ENCODE data around the gene MALT1. TPM values are rescaled to one million over a fixed set of nuclear protein-coding genes. Genes with fewer than 3 reads are reported as not detected.

The MALT1 gene
- total RNA-seq, 4 donors from 2014 or later, result 18.3 to 27.5 (median 22.6) TPM

DNA sequence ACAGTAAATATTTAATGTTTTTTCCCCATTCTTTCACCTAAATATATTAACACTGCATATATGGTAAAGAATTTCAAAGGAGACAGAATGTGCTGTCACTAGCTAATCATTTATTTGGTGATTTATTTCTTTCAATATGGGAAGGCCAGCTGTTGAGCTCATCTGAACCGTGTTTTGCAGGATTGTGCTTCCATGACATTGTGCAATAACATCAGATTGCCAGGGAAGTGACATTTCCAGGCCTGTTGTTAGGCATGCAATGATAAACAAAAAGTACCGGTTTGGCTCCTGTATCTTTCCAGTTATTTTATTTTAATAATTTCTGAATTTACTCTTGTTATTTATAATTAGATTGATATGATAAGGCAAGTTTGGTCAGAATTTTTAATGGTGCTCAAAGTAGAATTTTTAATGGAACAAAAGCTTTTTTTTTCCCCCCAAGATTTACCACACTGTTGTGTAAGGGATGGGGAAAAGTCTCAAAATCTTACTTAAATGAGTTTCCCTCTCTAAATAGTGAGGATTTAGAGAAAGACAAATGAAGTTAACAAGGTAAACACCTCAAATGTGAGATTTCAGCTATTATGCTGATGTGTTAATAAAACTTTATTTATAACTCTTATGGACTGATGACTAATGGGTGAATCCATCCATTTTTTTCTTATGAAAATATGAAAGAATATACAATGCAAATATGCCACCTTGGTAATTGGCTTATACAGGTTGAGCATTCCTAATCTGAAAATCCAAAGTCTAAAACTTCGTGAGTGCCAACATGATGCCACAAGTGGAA lies 52.7 kb downstream of the MALT1 start:
- Histone ChIP-seq H3K36me3 (peaks cover 0 to 30% (median 4%) of the 10 kb centered on the region in 4 donors), H3K27ac (replicated peaks in 1 of 4) (no peak overlapping the region), H3K4me1 (no peaks in the 10 kb centered on the region), H3K27me3 (no peaks in the 10 kb centered on the region), H3K9me3 (no peaks in the 10 kb centered on the region), H3K4me3 (no peak overlapping the region)
- WGBS, result 65% methylated on average over 3 of the region's 3 CpGs
- DNase-seq (ENCODE audit: extremely low spot score), result no peak
- TF ChIP-seq, protein P1, sequence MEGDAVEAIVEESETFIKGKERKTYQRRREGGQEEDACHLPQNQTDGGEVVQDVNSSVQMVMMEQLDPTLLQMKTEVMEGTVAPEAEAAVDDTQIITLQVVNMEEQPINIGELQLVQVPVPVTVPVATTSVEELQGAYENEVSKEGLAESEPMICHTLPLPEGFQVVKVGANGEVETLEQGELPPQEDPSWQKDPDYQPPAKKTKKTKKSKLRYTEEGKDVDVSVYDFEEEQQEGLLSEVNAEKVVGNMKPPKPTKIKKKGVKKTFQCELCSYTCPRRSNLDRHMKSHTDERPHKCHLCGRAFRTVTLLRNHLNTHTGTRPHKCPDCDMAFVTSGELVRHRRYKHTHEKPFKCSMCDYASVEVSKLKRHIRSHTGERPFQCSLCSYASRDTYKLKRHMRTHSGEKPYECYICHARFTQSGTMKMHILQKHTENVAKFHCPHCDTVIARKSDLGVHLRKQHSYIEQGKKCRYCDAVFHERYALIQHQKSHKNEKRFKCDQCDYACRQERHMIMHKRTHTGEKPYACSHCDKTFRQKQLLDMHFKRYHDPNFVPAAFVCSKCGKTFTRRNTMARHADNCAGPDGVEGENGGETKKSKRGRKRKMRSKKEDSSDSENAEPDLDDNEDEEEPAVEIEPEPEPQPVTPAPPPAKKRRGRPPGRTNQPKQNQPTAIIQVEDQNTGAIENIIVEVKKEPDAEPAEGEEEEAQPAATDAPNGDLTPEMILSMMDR (IDR thresholded peaks at IDR 0.05), result no peak
- TF ChIP-seq EP300 (IDR thresholded peaks at IDR 0.05) (no peak), POLR2A (IDR thresholded peaks at IDR 0.05; ENCODE audit: low read depth) (no peak), POLR2AphosphoS5 (IDR thresholded peaks at IDR 0.05) (no peak)
- intact Hi-C loops (cut with DNase I), result no loop called here

DNA sequence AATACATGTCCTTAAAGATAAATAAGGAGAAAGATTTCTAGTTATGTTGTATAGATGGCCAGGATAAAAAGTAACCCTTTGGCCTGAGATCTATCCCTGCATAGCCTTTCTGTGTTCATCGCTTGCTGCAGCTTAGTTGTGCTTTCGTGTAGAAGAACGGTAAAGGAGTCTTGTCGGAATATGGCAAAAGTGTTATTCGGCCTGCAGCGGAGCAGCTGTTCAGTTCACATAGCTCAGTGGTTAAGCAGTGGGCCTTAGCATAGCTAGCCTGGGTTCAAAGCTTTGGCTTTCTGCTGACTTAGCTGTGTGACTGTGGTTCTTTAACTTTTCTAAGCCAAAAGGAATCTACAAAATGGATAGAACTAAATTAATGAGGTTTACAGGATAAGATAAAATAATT lies 55.4 kb downstream of the MALT1 start:
- Histone ChIP-seq H3K27ac (replicated peaks in 1 of 4) (no peak overlapping the region), H3K9me3 (no peaks in the 10 kb centered on the region), H3K27me3 (no peaks in the 10 kb centered on the region), H3K36me3 (peaks cover 0 to 19% (median 4%) of the 10 kb centered on the region in 4 donors), H3K4me3 (no peak overlapping the region), H3K4me1 (no peaks in the 10 kb centered on the region)
- WGBS, result 95% methylated on average over 6 of the region's 6 CpGs
- intact Hi-C loops (cut with DNase I), result no loop called here
- no peak for TF ChIP-seq POLR2AphosphoS5 (IDR thresholded peaks at IDR 0.05)
- TF ChIP-seq, protein P1 (IDR thresholded peaks at IDR 0.05), result no peak
- no peak for TF ChIP-seq POLR2A (IDR thresholded peaks at IDR 0.05; ENCODE audit: low read depth)
- no peak for TF ChIP-seq EP300 (IDR thresholded peaks at IDR 0.05)
- no peak for DNase-seq (ENCODE audit: extremely low spot score)

DNA sequence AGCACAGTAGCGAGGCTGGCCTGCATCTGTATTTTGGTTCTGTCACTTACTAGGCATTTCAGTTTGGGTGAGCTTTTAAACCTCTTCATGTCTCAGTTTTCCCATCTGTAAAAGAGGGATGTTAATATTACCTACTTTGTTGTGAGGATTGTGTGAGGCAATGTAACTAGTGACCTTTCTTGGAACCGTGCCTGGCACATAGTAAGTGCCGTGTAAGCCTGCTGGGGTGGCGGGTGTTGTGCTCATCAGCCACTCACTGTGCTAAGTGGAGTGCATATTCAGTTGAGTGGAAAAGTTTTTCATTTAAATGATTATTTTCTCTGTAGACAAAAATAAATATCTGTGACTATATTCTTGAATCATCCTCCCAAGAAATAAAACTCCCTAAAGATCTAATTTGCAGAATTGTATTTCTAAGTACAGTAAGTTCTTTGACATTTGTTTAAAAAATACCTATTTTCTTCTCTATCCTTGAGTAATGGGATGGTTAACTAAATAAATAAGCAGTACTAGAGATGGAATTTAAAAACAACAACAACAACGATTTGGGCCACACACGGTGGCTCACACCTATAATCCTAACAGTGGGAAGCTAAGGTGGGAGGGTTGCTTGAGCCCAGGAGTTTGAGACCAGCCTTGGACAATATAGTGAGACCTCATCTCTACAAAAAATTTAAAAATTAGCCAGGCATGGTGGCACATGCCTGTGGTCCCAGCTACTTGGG lies 56.7 kb downstream of the MALT1 start:
- Histone ChIP-seq H3K9me3 (no peaks in the 10 kb centered on the region), H3K4me3 (no peak overlapping the region), H3K27ac (replicated peaks in 1 of 4) (no peak overlapping the region), H3K36me3 (peaks cover 0 to 22% (median 5%) of the 10 kb centered on the region in 4 donors), H3K4me1 (no peaks in the 10 kb centered on the region), H3K27me3 (no peaks in the 10 kb centered on the region)
- DNase-seq (ENCODE audit: extremely low spot score), result no peak
- WGBS, result 84% methylated on average over 6 of the region's 6 CpGs
- intact Hi-C loops (cut with DNase I), result no loop called here
- TF ChIP-seq, protein P1 (IDR thresholded peaks at IDR 0.05), result no peak
- TF ChIP-seq POLR2A (IDR thresholded peaks at IDR 0.05; ENCODE audit: low read depth) (no peak), EP300 (IDR thresholded peaks at IDR 0.05) (no peak), POLR2AphosphoS5 (IDR thresholded peaks at IDR 0.05) (no peak)

DNA sequence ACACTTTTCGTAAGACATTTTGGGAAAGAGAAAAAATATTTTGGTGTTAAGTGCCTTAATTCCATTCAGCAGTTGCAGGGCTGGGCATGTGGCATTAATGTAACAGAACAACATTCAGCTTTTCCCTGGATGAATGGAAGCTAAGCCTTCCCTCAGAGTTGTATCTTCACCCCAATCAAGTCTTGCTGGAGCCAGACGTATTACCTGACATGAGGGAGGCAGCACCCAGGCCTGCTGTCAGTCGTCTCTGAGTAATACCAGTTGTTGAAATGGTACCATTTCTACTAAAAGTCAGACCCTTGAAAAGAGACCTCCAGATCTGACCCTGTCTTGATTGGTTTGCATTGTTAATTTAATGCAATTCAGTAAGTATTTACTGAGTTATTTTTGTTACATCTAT lies 57.5 kb downstream of the MALT1 start:
- intact Hi-C loops (cut with DNase I), result no loop called here
- H3K4me3 ChIP-seq, result no peak overlapping the region
- no peak overlapping the region for H3K27ac ChIP-seq (replicated peaks in 1 of 4)
- DNase-seq (ENCODE audit: extremely low spot score), result no peak
- whole genome bisulfite sequencing, result 99% methylated on average over 3 of the region's 3 CpGs
- TF ChIP-seq POLR2A (IDR thresholded peaks at IDR 0.05; ENCODE audit: low read depth) (no peak), EP300 (IDR thresholded peaks at IDR 0.05) (no peak), POLR2AphosphoS5 (IDR thresholded peaks at IDR 0.05) (no peak)
- TF ChIP-seq, protein P1 (IDR thresholded peaks at IDR 0.05), result no peak
- no peaks in the 10 kb centered on the region for H3K27me3 ChIP-seq
- H3K36me3 ChIP-seq, result peaks cover under 1 to 30% (median 10%) of the 10 kb centered on the region in 4 donors
- H3K4me1 ChIP-seq, result no peaks in the 10 kb centered on the region
- no peaks in the 10 kb centered on the region for H3K9me3 ChIP-seq

Measured in esophagus muscularis mucosa (tissue), 4 donors.